Testis (tissue), 2 donors: Measurements from ENCODE around the gene EIF2AK3.

ENCODE experiments used
- POLR2A ChIP-seq: fragments of 450-650 bp; IDR thresholded peaks from one replicate; pipeline ENCODE4 v1.6.1; 2017; ENCODE audit warnings: antibody characterized with exemption, mild to moderate bottlenecking, moderate library complexity
- TF ChIP-seq, protein P1 (sequence below), 3 experiments: fragments of 450-650 bp in 2 of 3; fragments of 200-600 bp in 1 of 3; sonication (generic) in 1 of 3; IDR thresholded peaks; one replicate each; pipeline ENCODE4 v1.5.1; 2016 to 2019; ENCODE audit warnings: antibody characterized with exemption in 3 of 3, mild to moderate bottlenecking in 2 of 3, moderate library complexity in 1 of 3

GRCh38 chr2:88542668-88543067 is 84.6 kb downstream of the EIF2AK3 start:
- TF ChIP-seq, protein P1, sequence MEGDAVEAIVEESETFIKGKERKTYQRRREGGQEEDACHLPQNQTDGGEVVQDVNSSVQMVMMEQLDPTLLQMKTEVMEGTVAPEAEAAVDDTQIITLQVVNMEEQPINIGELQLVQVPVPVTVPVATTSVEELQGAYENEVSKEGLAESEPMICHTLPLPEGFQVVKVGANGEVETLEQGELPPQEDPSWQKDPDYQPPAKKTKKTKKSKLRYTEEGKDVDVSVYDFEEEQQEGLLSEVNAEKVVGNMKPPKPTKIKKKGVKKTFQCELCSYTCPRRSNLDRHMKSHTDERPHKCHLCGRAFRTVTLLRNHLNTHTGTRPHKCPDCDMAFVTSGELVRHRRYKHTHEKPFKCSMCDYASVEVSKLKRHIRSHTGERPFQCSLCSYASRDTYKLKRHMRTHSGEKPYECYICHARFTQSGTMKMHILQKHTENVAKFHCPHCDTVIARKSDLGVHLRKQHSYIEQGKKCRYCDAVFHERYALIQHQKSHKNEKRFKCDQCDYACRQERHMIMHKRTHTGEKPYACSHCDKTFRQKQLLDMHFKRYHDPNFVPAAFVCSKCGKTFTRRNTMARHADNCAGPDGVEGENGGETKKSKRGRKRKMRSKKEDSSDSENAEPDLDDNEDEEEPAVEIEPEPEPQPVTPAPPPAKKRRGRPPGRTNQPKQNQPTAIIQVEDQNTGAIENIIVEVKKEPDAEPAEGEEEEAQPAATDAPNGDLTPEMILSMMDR (IDR thresholded peaks at IDR 0.05): no peak
- no peak for TF ChIP-seq POLR2A
